ENCODE measurements around the gene CFAP52.
"Not testable (repeated sequence)": the region's sequence is repeated elsewhere in the genome, so short reads cannot be mapped to it uniquely, and the experiment has no call there.

CFAP52 gene

GRCh38 chr17:9636501-9636900 is 60.1 kb downstream of the CFAP52 start:
- Histone ChIP-seq H3K4me3 (ENCODE audit: low read length) (no peak overlapping the region), H2AFZ (ENCODE audit: low read depth, low read length) (no peak overlapping the region), H3K4me1 (ENCODE audit: insufficient read depth, low read length) (no peaks in the 10 kb centered on the region), H3K27me3 (ENCODE audit: insufficient read depth, low read length) (peaks cover 3% of the 10 kb centered on the region), H3K9me3 (ENCODE audit: low read length) (no peaks in the 10 kb centered on the region), H3K36me3 (ENCODE audit: insufficient read depth, low read length) (no peaks in the 10 kb centered on the region)

DNA sequence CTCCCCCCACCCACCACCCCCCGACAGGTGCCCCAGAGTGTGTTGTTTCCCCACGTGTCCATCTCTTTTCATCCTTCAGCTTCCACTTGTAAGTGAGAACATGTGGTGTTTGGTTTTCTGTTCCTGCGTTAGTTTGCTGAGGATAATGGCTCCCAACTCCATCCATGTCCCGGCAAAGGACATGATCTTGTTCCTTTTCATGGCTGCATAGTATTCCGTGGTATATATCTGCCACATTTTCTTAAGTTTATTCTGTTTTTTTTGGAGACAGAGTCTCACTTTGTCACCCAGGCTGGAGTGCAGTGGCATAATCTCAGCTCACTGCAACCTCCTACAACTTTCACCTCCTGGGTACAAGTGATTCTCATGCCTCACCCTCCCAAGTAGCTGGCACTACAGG is 63.9 kb downstream of the CFAP52 start:
- not testable (repeated sequence) for H3K36me3 ChIP-seq (ENCODE audit: insufficient read depth, low read length); H3K4me1 ChIP-seq (ENCODE audit: insufficient read depth, low read length); H2AFZ ChIP-seq (ENCODE audit: low read depth, low read length); H3K9me3 ChIP-seq (ENCODE audit: low read length); H3K27me3 ChIP-seq (ENCODE audit: insufficient read depth, low read length); H3K4me3 ChIP-seq (ENCODE audit: low read length)

DNA sequence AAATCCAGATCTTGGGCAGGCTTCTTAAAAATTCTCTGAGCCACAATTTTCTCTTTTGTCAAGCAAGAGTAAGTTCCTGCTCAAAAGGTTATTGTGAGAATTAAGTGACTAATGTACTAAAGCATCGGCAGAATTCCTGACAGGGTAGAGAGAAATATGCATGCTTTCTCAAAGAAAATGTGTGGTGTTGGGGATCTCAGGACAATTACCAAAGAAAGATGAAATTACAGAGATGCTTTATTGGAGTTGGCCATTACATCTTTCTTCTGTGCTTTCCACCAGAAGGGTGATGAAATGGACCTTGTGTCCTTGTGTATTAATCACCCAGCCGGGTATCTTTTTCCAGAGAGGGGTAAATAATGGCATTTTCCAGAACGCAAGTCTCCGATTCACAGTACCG is 67.2 kb downstream of the CFAP52 start:
- H3K9me3 ChIP-seq (ENCODE audit: low read length), result no peaks in the 10 kb centered on the region
- H3K36me3 ChIP-seq (ENCODE audit: insufficient read depth, low read length), result no peaks in the 10 kb centered on the region
- H3K27me3 ChIP-seq (ENCODE audit: insufficient read depth, low read length), result peaks cover 20% of the 10 kb centered on the region
- no peak overlapping the region for H3K4me3 ChIP-seq (ENCODE audit: low read length)
- no peak overlapping the region for H2AFZ ChIP-seq (ENCODE audit: low read depth, low read length)
- H3K4me1 ChIP-seq (ENCODE audit: insufficient read depth, low read length), result peaks cover 26% of the 10 kb centered on the region

- H3K36me3 ChIP-seq (ENCODE audit: insufficient read depth, low read length), result no peaks in the 10 kb centered on the region
- no peaks in the 10 kb centered on the region for H3K9me3 ChIP-seq (ENCODE audit: low read length)
- H3K4me1 ChIP-seq (ENCODE audit: insufficient read depth, low read length), result peaks cover 26% of the 10 kb centered on the region
- peak within 1 kb of the TSS; percentile 92 for H2AFZ ChIP-seq (ENCODE audit: low read depth, low read length)
- peaks cover 22% of the 10 kb centered on the region for H3K27me3 ChIP-seq (ENCODE audit: insufficient read depth, low read length)
- peak within 1 kb of the TSS; percentile 53 for H3K4me3 ChIP-seq (ENCODE audit: low read length)
Observed at GRCh38 chr17:9644910-9645751, 68.7 kb downstream of the CFAP52 start, which contains the start of gene USP43. USP43 (plus strand) TSS chr17:9645517; CDS start chr17:9645633, 116 bp downstream.

- Histone ChIP-seq H3K36me3 (ENCODE audit: insufficient read depth, low read length) (no peaks in the 10 kb centered on the region), H3K27me3 (ENCODE audit: insufficient read depth, low read length) (peaks cover 22% of the 10 kb centered on the region), H3K4me1 (ENCODE audit: insufficient read depth, low read length) (peaks cover 26% of the 10 kb centered on the region), H2AFZ (ENCODE audit: low read depth, low read length) (peak overlapping the region; percentile 92), H3K4me3 (ENCODE audit: low read length) (peak overlapping the region; percentile 53), H3K9me3 (ENCODE audit: low read length) (no peaks in the 10 kb centered on the region)
Observed at GRCh38 chr17:9645851-9646545, 69.6 kb downstream of the CFAP52 start.

- H2AFZ ChIP-seq (ENCODE audit: low read depth, low read length), result peak overlapping the region; percentile 92
- peak overlapping the region; percentile 53 for H3K4me3 ChIP-seq (ENCODE audit: low read length)
- H3K27me3 ChIP-seq (ENCODE audit: insufficient read depth, low read length), result peaks cover 22% of the 10 kb centered on the region
- no peaks in the 10 kb centered on the region for H3K36me3 ChIP-seq (ENCODE audit: insufficient read depth, low read length)
- H3K4me1 ChIP-seq (ENCODE audit: insufficient read depth, low read length), result peaks cover 26% of the 10 kb centered on the region
- no peaks in the 10 kb centered on the region for H3K9me3 ChIP-seq (ENCODE audit: low read length)
Observed at GRCh38 chr17:9646546-9646885, 70.1 kb downstream of the CFAP52 start.

GRCh38 chr17:9647014-9647413 is 70.6 kb downstream of the CFAP52 start:
- Histone ChIP-seq H3K36me3 (ENCODE audit: insufficient read depth, low read length) (no peaks in the 10 kb centered on the region), H2AFZ (ENCODE audit: low read depth, low read length) (no peak overlapping the region), H3K9me3 (ENCODE audit: low read length) (no peaks in the 10 kb centered on the region), H3K4me1 (ENCODE audit: insufficient read depth, low read length) (peaks cover 26% of the 10 kb centered on the region), H3K4me3 (ENCODE audit: low read length) (no peak overlapping the region), H3K27me3 (ENCODE audit: insufficient read depth, low read length) (peaks cover 22% of the 10 kb centered on the region)

GRCh38 chr17:9648521-9649110 is 72.2 kb downstream of the CFAP52 start:
- no peaks in the 10 kb centered on the region for H3K36me3 ChIP-seq (ENCODE audit: insufficient read depth, low read length)
- H3K4me1 ChIP-seq (ENCODE audit: insufficient read depth, low read length), result peaks cover 26% of the 10 kb centered on the region

DNA sequence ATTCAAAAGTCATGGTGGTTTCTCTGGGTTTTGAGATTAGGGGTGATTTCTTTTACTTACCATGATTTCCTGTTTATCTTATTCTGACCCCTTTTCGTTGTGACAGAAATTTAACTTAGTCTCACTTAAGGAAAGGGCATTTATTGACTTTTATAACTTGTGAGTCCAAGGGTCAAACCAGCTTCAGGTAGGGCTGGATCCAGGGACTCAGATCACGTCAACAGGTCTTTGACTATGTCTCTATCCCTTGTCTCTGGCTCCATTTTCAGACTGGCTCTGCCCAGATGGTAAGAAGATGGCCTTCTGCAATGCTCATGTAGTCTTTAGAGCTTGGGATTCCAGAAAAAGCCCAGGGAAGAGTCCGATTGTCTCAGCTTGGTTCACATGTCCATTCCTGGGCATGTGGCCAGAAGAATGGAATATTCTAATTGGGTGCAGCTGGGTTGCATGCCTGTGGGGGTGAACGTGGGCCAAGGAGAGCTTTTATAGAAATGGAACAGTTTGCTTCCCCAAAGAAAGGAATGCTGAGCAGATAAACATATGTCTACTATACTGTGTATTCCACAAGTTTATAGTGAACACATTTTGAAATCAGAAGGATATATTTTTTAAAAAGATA is 82.3 kb downstream of the CFAP52 start:
- Histone ChIP-seq H3K4me1 (ENCODE audit: insufficient read depth, low read length) (no peaks in the 10 kb centered on the region), H3K4me3 (ENCODE audit: low read length) (no peak overlapping the region), H3K36me3 (ENCODE audit: insufficient read depth, low read length) (no peaks in the 10 kb centered on the region), H3K27me3 (ENCODE audit: insufficient read depth, low read length) (no peaks in the 10 kb centered on the region), H2AFZ (ENCODE audit: low read depth, low read length) (no peak overlapping the region), H3K9me3 (ENCODE audit: low read length) (no peaks in the 10 kb centered on the region)

More at GRCh38 chr17:9648521-9649110, 72.2 kb downstream of the CFAP52 start:
- no peak overlapping the region for H3K4me3 ChIP-seq (ENCODE audit: low read length)
- H3K9me3 ChIP-seq (ENCODE audit: low read length), result no peaks in the 10 kb centered on the region
- peaks cover 22% of the 10 kb centered on the region for H3K27me3 ChIP-seq (ENCODE audit: insufficient read depth, low read length)
- H2AFZ ChIP-seq (ENCODE audit: low read depth, low read length), result no peak overlapping the region

GRCh38 chr17:9661027-9661426 is 84.6 kb downstream of the CFAP52 start:
- Histone ChIP-seq H3K9me3 (ENCODE audit: low read length) (no peaks in the 10 kb centered on the region), H3K36me3 (ENCODE audit: insufficient read depth, low read length) (no peaks in the 10 kb centered on the region), H3K4me3 (ENCODE audit: low read length) (no peak overlapping the region), H3K4me1 (ENCODE audit: insufficient read depth, low read length) (no peaks in the 10 kb centered on the region), H3K27me3 (ENCODE audit: insufficient read depth, low read length) (no peaks in the 10 kb centered on the region), H2AFZ (ENCODE audit: low read depth, low read length) (no peak overlapping the region)

GRCh38 chr17:9663511-9663910 is 87.1 kb downstream of the CFAP52 start:
- H3K9me3 ChIP-seq (ENCODE audit: low read length); H2AFZ ChIP-seq (ENCODE audit: low read depth, low read length); H3K27me3 ChIP-seq (ENCODE audit: insufficient read depth, low read length); H3K36me3 ChIP-seq (ENCODE audit: insufficient read depth, low read length); H3K4me3 ChIP-seq (ENCODE audit: low read length); H3K4me1 ChIP-seq (ENCODE audit: insufficient read depth, low read length): not testable (repeated sequence)

DNA sequence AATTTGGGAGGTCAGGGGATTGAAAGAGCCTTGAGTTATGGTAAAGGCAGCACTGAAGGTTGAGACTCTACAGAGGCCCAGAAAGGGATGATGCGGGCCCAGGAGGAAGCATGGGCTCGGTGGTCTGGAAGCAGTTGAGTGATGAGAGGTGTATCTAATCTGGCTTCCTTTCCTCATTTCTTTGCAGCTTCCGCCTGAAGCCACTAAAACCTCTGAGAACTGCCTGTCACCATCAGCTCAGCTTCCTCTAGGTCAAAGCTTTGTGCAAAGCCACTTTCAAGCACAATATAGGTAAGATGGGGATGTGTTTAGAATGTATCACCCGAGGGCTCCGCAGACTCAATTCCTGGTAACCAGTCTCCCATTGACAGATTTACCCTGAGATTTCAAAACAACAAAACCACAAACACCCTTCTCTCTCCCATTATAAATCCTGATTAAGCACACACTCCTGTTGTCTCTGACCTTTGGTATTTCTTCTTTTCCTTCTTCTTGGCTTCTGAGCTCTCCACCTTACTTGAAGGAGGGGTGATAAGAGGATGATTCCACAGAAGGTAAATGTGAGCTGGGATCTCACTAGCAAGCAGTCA is 90.1 kb downstream of the CFAP52 start:
- Histone ChIP-seq H2AFZ (ENCODE audit: low read depth, low read length) (no peak overlapping the region), H3K9me3 (ENCODE audit: low read length) (no peaks in the 10 kb centered on the region), H3K36me3 (ENCODE audit: insufficient read depth, low read length) (no peaks in the 10 kb centered on the region), H3K27me3 (ENCODE audit: insufficient read depth, low read length) (no peaks in the 10 kb centered on the region), H3K4me1 (ENCODE audit: insufficient read depth, low read length) (no peaks in the 10 kb centered on the region), H3K4me3 (ENCODE audit: low read length) (no peak overlapping the region)

DNA sequence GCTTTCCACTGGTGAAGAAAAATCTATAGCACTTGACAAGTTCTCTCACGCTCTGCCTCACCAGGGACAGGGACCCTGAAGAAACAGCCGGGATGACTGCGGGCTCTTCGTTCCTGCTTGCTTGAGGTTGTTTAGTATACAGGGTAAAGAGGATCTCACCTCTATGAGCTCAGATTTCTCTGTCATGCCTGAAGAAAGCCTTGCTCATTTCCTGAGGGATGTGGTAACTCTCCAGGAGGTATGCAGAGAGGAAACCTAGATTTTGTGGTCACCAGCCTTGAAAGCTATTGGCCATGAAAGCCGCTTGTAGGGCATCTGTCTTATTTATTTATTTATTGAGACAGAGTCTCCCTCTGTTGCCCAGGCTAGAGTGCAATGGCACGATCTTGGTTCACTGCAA is 92.1 kb downstream of the CFAP52 start:
- Histone ChIP-seq H3K9me3 (ENCODE audit: low read length) (no peaks in the 10 kb centered on the region), H3K36me3 (ENCODE audit: insufficient read depth, low read length) (no peaks in the 10 kb centered on the region), H2AFZ (ENCODE audit: low read depth, low read length) (no peak overlapping the region), H3K4me1 (ENCODE audit: insufficient read depth, low read length) (no peaks in the 10 kb centered on the region), H3K27me3 (ENCODE audit: insufficient read depth, low read length) (no peaks in the 10 kb centered on the region), H3K4me3 (ENCODE audit: low read length) (no peak overlapping the region)
